COLO668 (cell line): ENCODE results near the gene KANK3.

Source experiments
- DNase-seq: peaks from one replicate; lab custom pipeline; 2025; ENCODE audit not compliant: unreplicated experiment; lab: John Stamatoyannopoulos, UW

The KANK3 gene

GRCh38 chr19:8340341-8341096 lies 2.5 kb downstream of the KANK3 start:
- DNase-seq = no peak

GRCh38 chr19:8338835-8339234 lies 4.2 kb downstream of the KANK3 start:
- DNase-seq = no peak

DNA sequence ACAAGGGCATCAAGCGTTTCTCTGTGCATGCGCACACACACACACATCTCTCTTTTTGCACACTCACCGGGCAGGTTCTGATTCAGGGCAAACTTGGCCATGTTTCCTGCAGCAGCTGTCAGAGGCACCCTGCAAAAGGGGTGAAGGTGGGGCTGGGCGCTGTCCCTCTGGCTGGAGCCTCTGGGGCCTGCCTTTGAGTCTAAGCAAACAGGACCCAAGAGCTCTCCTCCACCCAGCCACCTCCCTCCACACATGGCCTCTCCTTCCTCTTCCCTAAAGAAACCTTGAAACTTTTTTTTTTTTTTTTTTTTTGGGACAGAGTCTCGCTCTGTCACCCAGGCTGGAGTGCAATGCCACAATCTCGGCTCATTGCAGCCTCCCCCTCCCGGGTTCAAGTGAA lies 5.3 kb downstream of the KANK3 start:
- no peak for DNase-seq

GRCh38 chr19:8336660-8337059 lies 6.4 kb downstream of the KANK3 start:
- no peak for DNase-seq

DNA sequence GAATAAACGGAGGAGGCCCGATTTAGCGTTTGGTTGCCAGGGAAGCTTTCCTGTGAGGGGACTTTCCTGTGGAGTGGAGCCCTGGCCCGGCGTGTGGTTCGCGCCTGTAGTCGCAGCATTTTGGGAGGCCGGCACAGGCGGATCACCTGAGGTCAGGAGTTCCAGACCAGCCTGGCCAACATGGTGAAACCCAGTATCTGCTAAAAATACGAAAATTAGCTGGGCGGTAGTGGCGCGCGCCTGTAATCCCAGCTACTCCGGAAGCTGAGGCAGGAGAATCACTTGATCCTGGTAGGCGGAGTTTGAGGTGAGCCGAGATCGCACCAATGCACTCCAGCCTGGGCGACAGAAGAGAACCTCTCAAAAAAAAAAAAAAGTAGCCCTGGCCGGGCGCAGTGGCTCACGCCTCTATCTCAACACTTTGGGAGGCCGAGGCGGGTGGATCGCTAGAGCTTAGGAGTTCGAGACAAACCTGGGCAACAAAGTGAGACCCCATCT lies 6.9 kb downstream of the KANK3 start:
- DNase-seq = no peak

GRCh38 chr19:8335343-8336071 lies 7.6 kb downstream of the KANK3 start:
- peak; percentile 94 for DNase-seq

DNA sequence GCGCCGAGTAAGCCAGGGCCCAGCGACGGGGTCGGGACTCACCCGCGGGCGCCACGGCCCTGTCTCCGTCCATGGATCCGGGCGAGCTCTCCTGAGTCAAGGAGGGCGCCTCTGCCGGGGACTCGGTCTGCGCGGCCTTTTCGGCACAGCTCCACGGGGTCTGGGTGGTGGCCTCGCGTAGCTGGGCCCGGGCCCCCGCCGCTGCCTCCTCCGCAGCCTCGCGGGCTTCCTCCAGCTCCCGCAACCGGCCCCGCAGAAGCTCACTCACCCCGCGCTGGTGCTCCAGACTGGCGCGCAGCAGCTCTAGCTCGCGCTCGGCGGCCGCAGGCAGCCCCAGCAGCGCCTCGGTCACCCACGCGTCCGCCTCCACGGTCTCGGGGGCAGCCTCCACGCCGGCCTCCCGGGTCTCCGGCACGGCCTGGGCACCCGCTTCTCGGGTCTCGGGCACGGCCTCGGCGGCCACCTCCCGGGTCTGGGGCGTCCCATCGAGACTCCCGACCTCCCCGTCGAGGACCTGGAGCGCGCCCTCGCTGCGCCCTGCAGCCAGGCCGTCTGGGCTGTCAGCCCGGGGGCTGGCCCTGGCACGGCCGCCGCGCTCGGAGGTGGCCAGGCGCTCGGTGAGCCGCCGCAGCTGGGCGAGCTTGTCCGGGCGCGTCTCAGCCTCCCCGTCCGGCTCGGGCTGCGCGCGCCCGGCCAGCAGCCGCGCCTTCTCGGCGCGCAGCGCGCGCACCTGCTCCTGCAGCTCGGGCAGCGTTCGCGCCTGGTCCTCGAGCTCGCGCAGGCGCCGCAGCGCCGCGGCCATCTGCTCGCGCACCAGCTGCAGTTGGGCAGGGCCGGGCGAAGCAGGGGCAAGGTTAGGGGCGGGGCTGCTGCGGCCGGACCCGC lies 8.4 kb downstream of the KANK3 start:
- DNase-seq = peak; percentile 94

GRCh38 chr19:8333767-8334457 lies 9.2 kb downstream of the KANK3 start:
- DNase-seq = peak; percentile 76

DNA sequence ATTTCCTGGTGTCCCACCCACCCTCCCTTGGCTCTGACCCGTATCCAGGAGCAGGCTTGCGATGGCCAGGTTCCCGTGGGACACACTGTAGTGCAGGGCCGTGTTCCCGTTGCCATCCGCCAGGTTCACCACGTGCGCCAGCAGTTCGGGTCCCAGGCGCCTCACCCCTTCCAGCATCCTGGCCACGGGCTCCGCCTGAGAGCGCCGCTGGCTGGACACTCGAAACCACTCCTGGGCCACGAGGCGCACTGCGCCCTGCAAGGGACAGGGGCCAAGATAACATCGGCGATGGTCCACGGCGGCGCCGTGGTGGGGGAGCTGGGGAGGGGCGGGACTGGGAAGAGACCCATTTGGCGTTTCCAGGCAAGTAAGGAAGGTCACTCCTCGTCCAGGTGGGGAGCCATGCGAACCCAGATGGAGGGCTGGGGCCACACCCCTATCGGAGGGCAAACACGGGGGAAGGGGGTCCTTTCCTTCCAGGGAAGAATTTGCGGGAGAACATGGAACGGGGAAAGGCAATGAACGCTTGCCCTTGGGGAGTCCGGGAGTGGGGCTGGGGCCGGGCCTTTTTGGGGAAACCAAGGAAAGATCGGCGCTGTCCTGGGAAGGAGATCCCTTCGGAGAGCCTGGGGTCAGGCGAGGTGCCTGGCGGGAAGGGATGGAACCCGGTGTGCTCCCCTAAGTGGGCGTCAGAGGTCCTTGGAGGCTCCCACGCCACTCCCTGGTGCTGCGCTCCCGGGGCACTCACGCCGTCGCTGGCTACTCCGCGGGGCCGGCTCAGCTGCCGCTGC lies 9.9 kb downstream of the KANK3 start:
- peak; percentile 33 for DNase-seq

DNA sequence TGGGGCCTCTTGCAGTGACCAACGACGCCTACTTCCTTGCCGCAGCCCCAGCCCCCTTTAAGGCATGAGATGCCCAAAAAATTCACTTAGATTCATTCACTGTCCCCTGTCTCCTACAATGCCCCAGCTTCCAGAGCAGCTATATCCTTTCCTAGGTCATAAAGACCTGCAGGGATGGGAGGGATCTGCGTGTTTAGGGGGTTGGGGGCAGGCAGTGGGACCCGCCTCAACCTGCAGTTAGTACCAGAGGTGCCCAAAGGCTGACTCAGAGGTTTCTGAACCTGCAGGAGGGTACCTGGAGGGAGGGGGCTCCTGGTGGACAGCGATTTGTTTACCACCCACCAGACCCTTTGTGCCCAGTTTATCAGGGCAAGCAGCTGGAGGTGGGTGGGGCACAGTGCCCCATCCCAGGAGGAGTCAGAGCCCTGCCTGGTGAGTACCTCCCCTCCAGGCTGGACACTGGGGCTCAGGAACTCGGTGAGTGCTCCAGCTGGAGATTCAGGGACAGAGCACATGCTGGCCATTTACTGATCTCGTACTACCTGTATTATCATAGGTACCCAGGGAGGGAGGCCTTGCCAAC lies 11.7 kb downstream of the KANK3 start:
- DNase-seq = no peak

GRCh38 chr19:8329996-8330395 lies 13.1 kb downstream of the KANK3 start:
- DNase-seq = no peak

GRCh38 chr19:8325454-8325853 lies 17.6 kb downstream of the KANK3 start:
- no peak for DNase-seq

DNA sequence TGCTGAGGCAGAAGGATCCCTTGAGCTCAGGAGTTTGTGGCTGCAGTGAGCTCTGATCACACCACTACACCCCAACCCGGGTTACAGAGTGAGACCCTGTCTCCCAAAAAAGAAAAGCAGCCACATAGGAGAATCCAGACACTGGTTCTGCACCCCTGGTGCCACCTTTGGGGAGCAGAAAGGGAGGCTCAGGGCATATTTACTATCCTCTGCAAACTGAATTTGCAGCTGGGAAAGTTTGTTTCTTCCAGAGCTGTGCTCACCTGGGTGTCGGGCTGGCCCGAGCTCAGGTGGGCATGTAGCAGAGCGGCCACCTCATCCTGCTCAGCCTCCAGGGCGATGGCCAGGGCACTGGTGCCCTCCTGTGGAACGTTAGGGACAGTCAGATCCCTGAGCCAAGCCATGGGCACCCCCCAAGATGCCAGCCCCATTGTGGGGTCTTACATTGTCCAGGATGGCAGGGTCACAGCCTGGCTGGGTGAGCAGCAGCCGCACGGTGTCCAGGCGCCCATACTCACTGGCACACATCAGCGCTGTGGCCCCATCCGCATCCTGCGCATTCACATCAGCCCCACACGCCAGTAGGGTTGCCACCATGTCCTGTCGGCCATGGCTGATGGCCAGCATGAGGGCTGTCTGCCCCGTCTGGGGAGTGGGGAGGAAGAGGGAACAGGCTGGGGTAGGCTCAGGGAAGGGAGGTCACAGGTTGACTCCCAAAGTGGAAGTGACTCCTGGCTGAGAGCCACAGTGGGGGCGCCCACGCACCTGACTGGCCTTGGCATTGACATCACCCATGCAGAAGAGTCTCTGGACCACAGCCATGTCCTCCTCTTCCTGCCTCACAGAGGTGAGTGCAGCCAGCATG lies 18.6 kb downstream of the KANK3 start:
- DNase-seq = no peak

DNA sequence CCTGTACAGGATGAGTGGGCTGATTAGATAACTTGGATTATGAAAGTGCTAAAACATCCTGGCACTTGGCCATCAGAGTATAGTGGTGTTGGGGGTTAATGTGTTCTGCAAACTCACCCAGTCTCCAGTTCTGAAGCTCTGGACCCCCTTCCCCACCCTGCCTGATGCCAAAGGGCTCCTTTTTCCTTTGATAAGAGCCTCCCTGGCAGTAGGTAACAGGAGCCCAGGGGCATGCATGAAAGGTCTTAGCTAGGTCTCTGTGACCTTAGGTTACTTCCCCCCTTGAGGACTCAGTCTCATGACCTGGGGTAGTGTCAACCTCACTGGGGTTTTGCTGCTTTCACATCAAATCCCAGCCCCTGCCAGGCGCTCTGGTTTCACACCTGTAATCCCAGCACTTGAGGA lies 19.3 kb downstream of the KANK3 start:
- DNase-seq = no peak

- no peak for DNase-seq
These were observed 20.4 kb downstream of the KANK3 start for GRCh38 chr19:8322638-8322997.

DNA sequence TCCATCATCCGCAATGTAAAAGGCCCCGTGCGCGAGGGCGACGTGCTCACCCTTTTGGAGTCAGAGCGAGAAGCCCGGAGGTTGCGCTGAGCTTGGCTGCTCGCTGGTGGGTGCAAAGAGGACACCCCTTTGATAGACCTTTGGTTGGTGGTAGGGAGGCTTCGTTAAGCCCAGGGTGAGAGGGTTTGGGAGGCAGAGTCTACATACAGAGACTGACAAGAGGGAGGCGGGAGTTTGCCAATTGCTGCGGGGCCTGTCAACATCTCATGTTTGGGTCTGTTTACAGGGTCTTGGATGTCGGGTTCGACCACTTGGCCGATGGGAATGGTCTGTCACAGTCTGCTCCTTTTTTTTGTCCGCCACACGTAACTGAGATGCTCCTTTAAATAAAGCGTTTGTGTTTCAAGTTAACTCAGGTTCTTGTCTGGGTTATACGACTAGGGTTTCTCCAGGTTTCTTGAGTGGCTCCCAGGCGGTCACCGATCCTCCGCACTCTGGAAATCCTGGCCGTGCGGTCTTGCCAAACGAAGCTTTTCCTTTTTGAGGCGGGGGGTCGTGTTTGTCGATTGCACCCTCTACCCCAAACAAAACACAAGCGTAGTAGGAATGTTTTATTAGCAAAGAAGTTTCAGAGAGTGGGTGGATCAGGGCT lies 20.9 kb downstream of the KANK3 start:
- no peak for DNase-seq

- DNase-seq = peak; percentile 94
These were observed 21.7 kb downstream of the KANK3 start, which contains the start of the genes NDUFA7 and RPS28 for GRCh38 chr19:8321067-8321985. TSS of gene NDUFA7 (minus strand) at chr19:8321375. CDS start at chr19:8321358, 17 bp downstream. TSS of gene RPS28 (plus strand) at chr19:8321496. CDS start at chr19:8321531, 35 bp downstream.
